ENCODE results near the gene FAM163B.

- TF ChIP-seq CTCF (IDR thresholded peaks at IDR 0.05; ENCODE audit: poor library complexity), result no peak
- no peak for TF ChIP-seq EZH2 (IDR thresholded peaks at IDR 0.05; ENCODE audit: borderline replicate concordance)
- no peak for TF ChIP-seq EZH2phosphoT487 (IDR thresholded peaks at IDR 0.05; ENCODE audit: low read depth, severe bottlenecking, unreplicated experiment)
Measured at GRCh38 chr9:133529457-133529856, 79.7 kb downstream of the FAM163B start.

Data from hepatocyte (in vitro differentiated cells).